GM12878 (cell line): Measurements from ENCODE around the gene UFD1. TPM values are rescaled to one million over a fixed set of nuclear protein-coding genes. Genes with fewer than 3 reads are reported as not detected.
A peak's percentile ranks its signal among the peaks of the same experiment; 100 is the strongest.

ENCODE experiments used
- ATAC-seq: fragments of 200-7000 bp; cut with Tn5 transposase; 3 replicates; pipeline ENCODE4 v1.9.1; 2020; ENCODE audit warnings: mild to moderate bottlenecking, moderate library complexity
- BruUV-seq: library from RNA; stranded (reverse); fragments of 400-500 nt; replicated peaks from 2 replicates; lab custom pipeline; 2021; lab: Mats Ljungman, UMichigan
- CTCF ChIA-PET: fragments of 300-600 bp; sonication (Branson Sonifier 250); formaldehyde crosslinking; extraction: SDS; loops from one replicate; lab custom pipeline; 2021; ENCODE audit warnings: inconsistent platforms; lab: Yijun Ruan, JAX
- POLR2A ChIA-PET: fragments of 350-600 bp; formaldehyde crosslinking; extraction: SDS; loops from one replicate; lab custom pipeline; 2021; ENCODE audit warnings: inconsistent platforms; lab: Charles Lee
- RAD21 ChIA-PET: fragments of 300-600 bp; sonication (Branson Sonifier 250); formaldehyde crosslinking; loops from one replicate; lab custom pipeline; 2023; ENCODE audit warnings: antibody characterized with exemption; ENCODE audit not compliant: unreplicated experiment; lab: Charles Lee
- SMC1A ChIA-PET: fragments of 300-600 bp; sonication (Branson Sonifier 250); formaldehyde crosslinking; loops from one replicate; lab custom pipeline; 2023; ENCODE audit not compliant: unreplicated experiment, uncharacterized antibody; lab: Charles Lee
- DNase-seq: peaks from one replicate; pipeline ENCODE4 v3.0.0-alpha.2; 2011; ENCODE audit warnings: low read depth, low spot score
- FAIRE-seq: peaks from 3 replicates; lab custom pipeline; 2011; peaks lifted over from hg19 to GRCh38; lab: Jason Lieb, UNC
- H2AFZ ChIP-seq: 2 replicates; pipeline ENCODE4 v1.6.0; 2011; ENCODE audit warnings: low read depth, low read length, control low read depth; ENCODE audit not compliant: control insufficient read depth
- H3K27ac ChIP-seq: 2 replicates; pipeline ENCODE4 v1.5.1; 2011; ENCODE audit warnings: control low read depth; ENCODE audit not compliant: control insufficient read depth, insufficient read depth
- H3K27me3 ChIP-seq, 2 experiments: replicated peaks in 1 of 2; 2 replicates each; pipeline versions ENCODE4 v1.6.0 to v1.6.1; 2011; ENCODE audit warnings: low read length in 1 of 2; ENCODE audit not compliant: control insufficient read depth in 2 of 2, insufficient read depth in 2 of 2
- H3K36me3 ChIP-seq, 2 experiments: 2 replicates each; pipeline ENCODE4 v1.5.1; 2011; ENCODE audit warnings: low read length in 1 of 2; ENCODE audit not compliant: control insufficient read depth in 2 of 2, insufficient read depth in 2 of 2
- H3K4me1 ChIP-seq: 2 replicates; pipeline ENCODE4 v1.6.1; 2011; ENCODE audit warnings: mild to moderate bottlenecking, low read length, moderate library complexity, mixed read lengths; ENCODE audit not compliant: control insufficient read depth, insufficient read depth
- H3K4me2 ChIP-seq: 2 replicates; pipeline ENCODE4 v1.6.0; 2011; ENCODE audit warnings: control low read depth; ENCODE audit not compliant: control insufficient read depth, insufficient read depth
- H3K4me3 ChIP-seq: fragments of 200-600 bp; sonication (generic); 2 replicates; pipeline ENCODE4 v1.5.1; 2016
- H3K79me2 ChIP-seq: 2 replicates; pipeline ENCODE4 v1.6.0; 2011; ENCODE audit warnings: low read length; ENCODE audit not compliant: control insufficient read depth, insufficient read depth
- H3K9ac ChIP-seq: 2 replicates; pipeline ENCODE4 v1.8.0; 2011; ENCODE audit warnings: low read length, control low read depth, mixed read lengths; ENCODE audit not compliant: control insufficient read depth, insufficient read depth
- H3K9me3 ChIP-seq: replicated peaks from 3 replicates; pipeline ENCODE4 v1.5.1; 2011; ENCODE audit warnings: mild to moderate bottlenecking, low read length; ENCODE audit not compliant: control insufficient read depth, insufficient read depth
- H4K20me1 ChIP-seq: 2 replicates; pipeline ENCODE4 v1.6.0; 2011; ENCODE audit not compliant: control insufficient read depth, insufficient read depth
- CTCF ChIP-seq, 3 experiments: IDR thresholded peaks in 2 of 3; conservative IDR thresholded peaks in 1 of 3; 2 replicates each; pipeline ENCODE4 v1.5.1; 2011; ENCODE audit warnings: low read depth in 3 of 3, low read length in 3 of 3, mild to moderate bottlenecking in 3 of 3, control low read depth in 2 of 3, moderate library complexity in 2 of 3, inconsistent platforms in 1 of 3, mixed read lengths in 1 of 3; ENCODE audit not compliant: control insufficient read depth in 2 of 3, insufficient read depth in 1 of 3; ENCODE audit errors: extremely low read depth in 1 of 3
- JUND ChIP-seq: IDR thresholded peaks from 2 replicates; pipeline ENCODE4 v1.6.1; 2012; ENCODE audit warnings: low read depth, mild to moderate bottlenecking, low read length, improper control_type of control experiment, moderate library complexity
- NFYB ChIP-seq: IDR thresholded peaks from 2 replicates; pipeline ENCODE4 v1.6.1; 2011; ENCODE audit warnings: low read depth, mild to moderate bottlenecking, low read length, improper control_type of control experiment, moderate library complexity; ENCODE audit not compliant: insufficient read depth
- POLR2AphosphoS2 ChIP-seq: IDR thresholded peaks from 2 replicates; pipeline ENCODE4 v1.6.1; 2011; ENCODE audit warnings: low read depth, mild to moderate bottlenecking, low read length, improper control_type of control experiment, moderate library complexity
- TAF1 ChIP-seq: IDR thresholded peaks from 2 replicates; pipeline ENCODE4 v1.6.1; 2011; ENCODE audit warnings: mild to moderate bottlenecking, low read depth, low read length, borderline replicate concordance
- TARDBP ChIP-seq: IDR thresholded peaks from 2 replicates; pipeline ENCODE4 v1.6.1; 2016; ENCODE audit warnings: borderline replicate concordance
- WGBS: methylation state at CpG from one replicate; pipeline ENCODE4 v1.1.6; 2016; ENCODE audit warnings: low lambda C conversion rate; ENCODE audit not compliant: insufficient replicate concordance, insufficient coverage; ENCODE audit errors: missing lambda C conversion rate; 5-methylcytosine and 5-hydroxymethylcytosine counted together
- in situ Hi-C: fragments of 300-500 bp; cut with MboI; formaldehyde crosslinking; loops from 9 replicates; pipeline ENCODE4 v1.14.3; 2018; ENCODE audit warnings: mixed read lengths
- intact Hi-C: fragments of 100-400 bp; cut with micrococcal nuclease; formaldehyde crosslinking; loops from one replicate; pipeline ENCODE4 v1.14.2; 2022; ENCODE audit not compliant: unreplicated experiment
- polyA plus RNA-seq, 11 experiments: library from polyadenylated mRNA; depleted of rRNA in 4 of 11; unstranded in 6 of 11; stranded (reverse) in 5 of 11; fragments of >200 nt; fragmentation: Nextera tagmentation in 4 of 11; fragmentation: Illumina TruSeq in 1 of 11; extraction: Ambion mirVana in 4 of 11; extraction: Trizol in 1 of 11; gene quantifications; 1 replicate in 1 of 11; 2 replicates in 10 of 11; pipeline versions ENCODE4 v1.2.1 to v1.2.3, GENCODE V29; 2011 to 2016; ENCODE audit warnings: inconsistent platforms in 2 of 11, missing spikeins in 2 of 11, low read depth in 1 of 11
- total RNA-seq, 4 experiments: library from RNA; depleted of rRNA in 3 of 4; stranded (reverse); fragments of >200 nt in 3 of 4; fragmentation: Illumina TruSeq in 1 of 4; extraction: Trizol in 1 of 4; gene quantifications; 2 replicates each; pipeline versions ENCODE4 v1.2.1 to v1.2.3, GENCODE V29; 2013 to 2021

Gene UFD1
- total and polyA plus RNA-seq, 10 of the 15 experiments (the other 5 are each of a cell fraction or from before 2014, with no cell fraction given), result 67.2 to 143 (median 117) TPM

- in situ Hi-C loops, result no loop called here
- H3K36me3 ChIP-seq, result peaks cover 17 to 21% of the 10 kb centered on the region in 2 experiments; a peak in 3 of 4 replicates
- 67% methylated on average over 3 of the region's 3 CpGs for WGBS
- no peak for DNase-seq
- no peak for TF ChIP-seq POLR2AphosphoS2
- TF ChIP-seq TAF1, result no peak
- TF ChIP-seq JUND, result no peak
- TF ChIP-seq NFYB, result no peak
- no peak overlapping the region for H2AFZ ChIP-seq
- peak overlapping the region; percentile 5; the same call in 1 of the 2 replicates for H3K4me3 ChIP-seq
- no peaks in the 10 kb centered on the region for H3K9me3 ChIP-seq
- SMC1A ChIA-PET, result interaction anchor here (0.7 to 1.2 kb wide), 2 partner anchors 27 to 154 kb away, joined by 3 read pairs; no protein-coding TSS in a partner anchor
- no peaks in the 10 kb centered on the region for H3K4me1 ChIP-seq
- peak overlapping the region; percentile 54 for H3K4me2 ChIP-seq
- RAD21 ChIA-PET, result interaction anchor here (2.2 kb wide), 1 partner anchor 177 kb away, joined by 12 read pairs; no protein-coding TSS in a partner anchor
- no peak overlapping the region for H3K27ac ChIP-seq
- POLR2A ChIA-PET, result interaction anchor here (1.0 kb wide), 1 partner anchor 378 kb away, joined by 9 read pairs; no protein-coding TSS in a partner anchor
- H3K79me2 ChIP-seq, result peaks cover 38% of the 10 kb centered on the region
- no peaks in the 10 kb centered on the region for H3K27me3 ChIP-seq
- BruUV-seq, result no TSS peak
- no peaks in the 10 kb centered on the region; the same call in 1 of the 2 replicates for H4K20me1 ChIP-seq
- H3K9ac ChIP-seq, result no peak overlapping the region
- intact Hi-C loops, result loop anchor here (10.0 kb wide), 2 partner anchors 159 to 181 kb away; partner anchors contain the start of gene CLTCL1
- no peak for ATAC-seq
- CTCF ChIA-PET, result interaction anchor here (3.2 kb wide), 1 partner anchor 176 kb away, joined by 35 read pairs; no protein-coding TSS in a partner anchor
- no peak for FAIRE-seq
Measured at GRCh38 chr22:19476023-19476422, 3.0 kb downstream of the UFD1 start.

GRCh38 chr22:19473578-19473977 is 5.4 kb downstream of the UFD1 start:
- no peak overlapping the region for H3K27ac ChIP-seq
- ChIA-PET POLR2A (no interaction called here), RAD21 (interaction anchor here (0.7 to 2.9 kb wide), 4 partner anchors 156 to 329 kb away, joined by 3 to 11 read pairs (median 4); partner anchors contain the start of genes ESS2 and SLC25A1), CTCF (interaction anchor here (1.0 to 3.1 kb wide), 12 partner anchors 8 to 326 kb away, joined by 3 to 24 read pairs (median 3); partner anchors contain the start of gene SLC25A1), SMC1A (interaction anchor here (1.2 to 1.4 kb wide), 2 partner anchors 155 to 173 kb away, joined by 4 to 7 read pairs; no protein-coding TSS in a partner anchor)
- no peak overlapping the region for H3K4me3 ChIP-seq
- H3K27me3 ChIP-seq, result no peaks in the 10 kb centered on the region
- H4K20me1 ChIP-seq, result no peaks in the 10 kb centered on the region; the same call in 1 of the 2 replicates
- H3K4me2 ChIP-seq, result no peak overlapping the region
- intact Hi-C loops (loop anchor here (10.0 kb wide), 2 partner anchors 161 to 179 kb away; partner anchors contain the start of gene CLTCL1), in situ Hi-C loops (no loop called here)
- DNase-seq (no peak), ATAC-seq (peak; percentile 28; the same call in 2 of the 3 replicates), FAIRE-seq (no peak)
- peaks cover 23% of the 10 kb centered on the region for H3K79me2 ChIP-seq
- BruUV-seq, result no TSS peak
- no peak overlapping the region for H2AFZ ChIP-seq
- WGBS, result 72% methylated on average over 3 of the region's 3 CpGs
- no peak for TF ChIP-seq TARDBP
- peak in 1 of 3 experiments; percentile 5; a peak in 2 of 6 replicates for TF ChIP-seq CTCF (IDR thresholded peaks at IDR 0.05 in 2 of 3, conservative IDR thresholded peaks at IDR 0.05 in 1 of 3; ENCODE audit: control insufficient read depth in 2 of 3, extremely low read depth in 1 of 3, insufficient read depth in 1 of 3, low read depth in 3 of 3, low read length in 3 of 3)
- H3K4me1 ChIP-seq, result no peaks in the 10 kb centered on the region
- H3K9me3 ChIP-seq, result no peaks in the 10 kb centered on the region
- peaks cover 28 to 31% of the 10 kb centered on the region in 2 experiments for H3K36me3 ChIP-seq
- H3K9ac ChIP-seq, result no peak overlapping the region
